ENCODE results near the gene MAP9. TPM values are rescaled to one million over a fixed set of nuclear protein-coding genes. Genes with fewer than 3 reads are reported as not detected.
A peak's percentile ranks its signal among the peaks of the same experiment; 100 is the strongest.

MAP9 gene
- polyA plus RNA-seq, 3 donors = 0.01 TPM; not detected in 2

DNA sequence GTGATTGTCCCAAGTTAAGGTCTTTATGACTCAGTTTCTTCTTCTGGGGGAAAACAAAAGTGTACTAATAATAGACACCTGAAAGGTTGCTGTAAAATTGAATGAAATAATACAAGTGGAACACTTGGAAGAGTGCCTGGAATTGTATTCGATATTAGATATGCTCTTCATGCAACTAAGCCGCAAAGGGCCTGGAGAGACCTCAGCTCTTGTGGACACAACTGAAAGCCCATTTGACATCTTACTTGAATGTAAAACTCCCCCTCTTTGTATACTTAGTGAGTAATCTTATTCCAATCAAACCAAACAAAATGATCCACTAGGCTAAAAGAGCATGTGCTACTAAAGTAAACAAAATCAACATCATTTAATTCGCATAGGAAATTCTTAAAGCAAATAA is 511 bp upstream of the MAP9 start:
- no peaks in the 10 kb centered on the region for H4K20me1 ChIP-seq (ENCODE audit: insufficient read depth, low read length)
- H3K9ac ChIP-seq (ENCODE audit: insufficient read depth, low read length, poor library complexity, severe bottlenecking) = no peak overlapping the region
- peaks cover 0 to 2% of the 10 kb centered on the region in 2 donors for H3K36me3 Mint-ChIP-seq
- no CpG with 5 or more reads among the region's 3 CpGs for WGBS (ENCODE audit: insufficient coverage)
- H3K27me3 ChIP-seq (ENCODE audit: control insufficient read depth in 2 of 2, insufficient read depth in 2 of 2, low read length in 2 of 2) = peaks cover 18 to 27% of the 10 kb centered on the region in 2 donors
- H3K27ac Mint-ChIP-seq = no peak overlapping the region
- peaks cover 11 to 13% of the 10 kb centered on the region in 2 donors for H3K4me1 ChIP-seq (ENCODE audit: control insufficient read depth in 1 of 2, insufficient read depth in 2 of 2, low read length in 2 of 2)
- no peak overlapping the region for H3K4me3 ChIP-seq (replicated peaks in 1 of 3; ENCODE audit: low read depth in 2 of 3, low read length in 3 of 3)
- no peaks in the 10 kb centered on the region for H3K9me3 ChIP-seq (replicated peaks in 1 of 2; ENCODE audit: control insufficient read depth in 1 of 2, insufficient read depth in 1 of 2, low read length in 2 of 2)
- no peaks in the 10 kb centered on the region for H3K79me2 ChIP-seq (ENCODE audit: insufficient read depth, low read length)
- peaks cover 0 to 10% (median 0%) of the 10 kb centered on the region in 7 donors for H3K9me3 Mint-ChIP-seq
- TF ChIP-seq, protein P1, sequence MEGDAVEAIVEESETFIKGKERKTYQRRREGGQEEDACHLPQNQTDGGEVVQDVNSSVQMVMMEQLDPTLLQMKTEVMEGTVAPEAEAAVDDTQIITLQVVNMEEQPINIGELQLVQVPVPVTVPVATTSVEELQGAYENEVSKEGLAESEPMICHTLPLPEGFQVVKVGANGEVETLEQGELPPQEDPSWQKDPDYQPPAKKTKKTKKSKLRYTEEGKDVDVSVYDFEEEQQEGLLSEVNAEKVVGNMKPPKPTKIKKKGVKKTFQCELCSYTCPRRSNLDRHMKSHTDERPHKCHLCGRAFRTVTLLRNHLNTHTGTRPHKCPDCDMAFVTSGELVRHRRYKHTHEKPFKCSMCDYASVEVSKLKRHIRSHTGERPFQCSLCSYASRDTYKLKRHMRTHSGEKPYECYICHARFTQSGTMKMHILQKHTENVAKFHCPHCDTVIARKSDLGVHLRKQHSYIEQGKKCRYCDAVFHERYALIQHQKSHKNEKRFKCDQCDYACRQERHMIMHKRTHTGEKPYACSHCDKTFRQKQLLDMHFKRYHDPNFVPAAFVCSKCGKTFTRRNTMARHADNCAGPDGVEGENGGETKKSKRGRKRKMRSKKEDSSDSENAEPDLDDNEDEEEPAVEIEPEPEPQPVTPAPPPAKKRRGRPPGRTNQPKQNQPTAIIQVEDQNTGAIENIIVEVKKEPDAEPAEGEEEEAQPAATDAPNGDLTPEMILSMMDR (IDR thresholded peaks at IDR 0.05) = no peak
- H3K27me3 Mint-ChIP-seq (ENCODE audit: low read depth in 3 of 3) = peaks cover 34 to 35% (median 35%) of the 10 kb centered on the region in 3 donors
- DNase-seq = no peak
- no peaks in the 10 kb centered on the region for H3K36me3 ChIP-seq (replicated peaks in 1 of 2; ENCODE audit: control insufficient read depth in 1 of 2, insufficient read depth in 2 of 2, low read length in 2 of 2)
- H3K4me3 Mint-ChIP-seq = peak overlapping the region in 1 of 2 donors; percentile 90
- peaks cover 13% of the 10 kb centered on the region for H3K4me1 Mint-ChIP-seq
- no peak overlapping the region for H3K4me2 ChIP-seq (replicated peaks; ENCODE audit: extremely low read depth, low read length, poor library complexity, severe bottlenecking)
- no peak overlapping the region for H3K27ac ChIP-seq (ENCODE audit: low read depth in 1 of 2, low read length in 2 of 2)
- intact Hi-C loops (cut with micrococcal nuclease) = loop anchor here in 1 of 2 donors (10.0 kb wide), 2 partner anchors 408 to 822 kb away; partner anchors contain the start of gene PLRG1
- H2AFZ ChIP-seq (ENCODE audit: insufficient read depth, low read depth, low read length, poor library complexity, severe bottlenecking) = no peak overlapping the region

DNA sequence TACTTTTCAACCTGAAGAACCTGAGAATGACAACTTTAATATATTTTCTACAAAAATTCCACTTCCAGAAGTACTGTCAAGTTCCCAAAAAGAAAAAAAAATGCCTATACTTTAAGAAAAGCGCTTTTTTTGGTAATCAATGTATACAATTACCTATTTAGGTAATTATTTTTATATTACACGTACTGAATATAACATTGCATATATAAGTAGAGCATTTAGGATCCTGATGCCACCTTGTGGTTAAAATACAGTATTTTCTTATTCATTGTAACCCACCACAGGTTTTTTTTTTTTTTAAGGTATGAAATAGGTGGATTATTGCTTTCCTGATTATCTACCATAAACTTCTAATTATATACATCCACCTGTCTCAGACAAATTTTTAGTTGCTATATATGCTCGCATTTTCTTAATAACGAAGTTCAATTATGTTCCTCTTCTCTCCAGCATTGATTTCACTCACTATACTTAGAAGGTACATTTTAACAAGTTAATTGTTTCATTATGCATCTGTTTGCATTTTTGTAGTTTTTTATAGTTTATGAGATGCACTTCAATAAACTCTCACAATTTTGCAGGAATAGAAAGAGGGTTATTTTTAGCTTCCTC is 5.2 kb downstream of the MAP9 start:
- TF ChIP-seq, protein P1 (IDR thresholded peaks at IDR 0.05) = peak; percentile 44
- Histone ChIP-seq H3K4me2 (replicated peaks; ENCODE audit: extremely low read depth, low read length, poor library complexity, severe bottlenecking) (no peak overlapping the region), H3K9ac (ENCODE audit: insufficient read depth, low read length, poor library complexity, severe bottlenecking) (no peak overlapping the region), H2AFZ (ENCODE audit: insufficient read depth, low read depth, low read length, poor library complexity, severe bottlenecking) (no peak overlapping the region), H4K20me1 (ENCODE audit: insufficient read depth, low read length) (no peaks in the 10 kb centered on the region), H3K36me3 (replicated peaks in 1 of 2; ENCODE audit: control insufficient read depth in 1 of 2, insufficient read depth in 2 of 2, low read length in 2 of 2) (no peaks in the 10 kb centered on the region), H3K27me3 (ENCODE audit: control insufficient read depth in 2 of 2, insufficient read depth in 2 of 2, low read length in 2 of 2) (peaks cover 15 to 18% of the 10 kb centered on the region in 2 donors), H3K27ac (ENCODE audit: low read depth in 1 of 2, low read length in 2 of 2) (no peak overlapping the region), H3K4me3 (replicated peaks in 1 of 3; ENCODE audit: low read depth in 2 of 3, low read length in 3 of 3) (no peak overlapping the region), H3K9me3 (replicated peaks in 1 of 2; ENCODE audit: control insufficient read depth in 1 of 2, insufficient read depth in 1 of 2, low read length in 2 of 2) (no peaks in the 10 kb centered on the region), H3K79me2 (ENCODE audit: insufficient read depth, low read length) (no peaks in the 10 kb centered on the region), H3K4me1 (ENCODE audit: control insufficient read depth in 1 of 2, insufficient read depth in 2 of 2, low read length in 2 of 2) (peaks cover 8 to 10% of the 10 kb centered on the region in 2 donors)
- Mint-ChIP-seq H3K27me3 (ENCODE audit: low read depth in 3 of 3) (peaks cover 18 to 23% (median 21%) of the 10 kb centered on the region in 3 donors), H3K36me3 (peaks cover 0 to 2% of the 10 kb centered on the region in 2 donors), H3K9me3 (peaks cover 0 to 5% (median 0%) of the 10 kb centered on the region in 7 donors), H3K27ac (no peak overlapping the region), H3K4me1 (peaks cover 11% of the 10 kb centered on the region), H3K4me3 (no peak overlapping the region)
- no CpG with 5 or more reads among the region's 4 CpGs for WGBS (ENCODE audit: insufficient coverage)
- peak in 1 of 3 donors; percentile 8 for DNase-seq
- intact Hi-C loops (cut with micrococcal nuclease) = loop anchor here in 1 of 2 donors (10.0 kb wide), 2 partner anchors 413 to 817 kb away; partner anchors contain the start of gene PLRG1

Measured in CD14-positive monocyte (primary cell).